OCI-LY7 (cell line): ENCODE data around the gene CPSF6.
"Not testable (repeated sequence)": the region's sequence is repeated elsewhere in the genome, so short reads cannot be mapped to it uniquely, and the experiment has no call there.

Source experiments
- EZH2phosphoT487 ChIP-seq: fragments of 200-600 bp; sonication (generic); IDR thresholded peaks from 2 replicates; pipeline ENCODE4 v1.6.1; 2018; ENCODE audit warnings: low read depth, borderline replicate concordance, mild to moderate bottlenecking, mixed run types, antibody characterized with exemption, low read length, moderate library complexity, mixed read lengths
- TF ChIP-seq, protein P1 (sequence below): fragments of 200-600 bp; sonication (generic); conservative IDR thresholded peaks from 2 replicates; pipeline ENCODE4 v1.5.1; 2014; ENCODE audit warnings: mild to moderate bottlenecking, antibody characterized with exemption, low read length, moderate library complexity, mixed read lengths

- TF ChIP-seq, protein P1, sequence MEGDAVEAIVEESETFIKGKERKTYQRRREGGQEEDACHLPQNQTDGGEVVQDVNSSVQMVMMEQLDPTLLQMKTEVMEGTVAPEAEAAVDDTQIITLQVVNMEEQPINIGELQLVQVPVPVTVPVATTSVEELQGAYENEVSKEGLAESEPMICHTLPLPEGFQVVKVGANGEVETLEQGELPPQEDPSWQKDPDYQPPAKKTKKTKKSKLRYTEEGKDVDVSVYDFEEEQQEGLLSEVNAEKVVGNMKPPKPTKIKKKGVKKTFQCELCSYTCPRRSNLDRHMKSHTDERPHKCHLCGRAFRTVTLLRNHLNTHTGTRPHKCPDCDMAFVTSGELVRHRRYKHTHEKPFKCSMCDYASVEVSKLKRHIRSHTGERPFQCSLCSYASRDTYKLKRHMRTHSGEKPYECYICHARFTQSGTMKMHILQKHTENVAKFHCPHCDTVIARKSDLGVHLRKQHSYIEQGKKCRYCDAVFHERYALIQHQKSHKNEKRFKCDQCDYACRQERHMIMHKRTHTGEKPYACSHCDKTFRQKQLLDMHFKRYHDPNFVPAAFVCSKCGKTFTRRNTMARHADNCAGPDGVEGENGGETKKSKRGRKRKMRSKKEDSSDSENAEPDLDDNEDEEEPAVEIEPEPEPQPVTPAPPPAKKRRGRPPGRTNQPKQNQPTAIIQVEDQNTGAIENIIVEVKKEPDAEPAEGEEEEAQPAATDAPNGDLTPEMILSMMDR: not testable (repeated sequence)
- TF ChIP-seq EZH2phosphoT487: not testable (repeated sequence)
Measured at GRCh38 chr12:69199976-69200375, 39.4 kb upstream of the CPSF6 start.
